NCI-H524 (cell line): ENCODE measurements around the gene CALM3.

Source experiments
- DNase-seq, 2 experiments: peaks; one replicate each; lab custom pipeline; 2025; lab: John Stamatoyannopoulos, UW

The CALM3 gene

DNA sequence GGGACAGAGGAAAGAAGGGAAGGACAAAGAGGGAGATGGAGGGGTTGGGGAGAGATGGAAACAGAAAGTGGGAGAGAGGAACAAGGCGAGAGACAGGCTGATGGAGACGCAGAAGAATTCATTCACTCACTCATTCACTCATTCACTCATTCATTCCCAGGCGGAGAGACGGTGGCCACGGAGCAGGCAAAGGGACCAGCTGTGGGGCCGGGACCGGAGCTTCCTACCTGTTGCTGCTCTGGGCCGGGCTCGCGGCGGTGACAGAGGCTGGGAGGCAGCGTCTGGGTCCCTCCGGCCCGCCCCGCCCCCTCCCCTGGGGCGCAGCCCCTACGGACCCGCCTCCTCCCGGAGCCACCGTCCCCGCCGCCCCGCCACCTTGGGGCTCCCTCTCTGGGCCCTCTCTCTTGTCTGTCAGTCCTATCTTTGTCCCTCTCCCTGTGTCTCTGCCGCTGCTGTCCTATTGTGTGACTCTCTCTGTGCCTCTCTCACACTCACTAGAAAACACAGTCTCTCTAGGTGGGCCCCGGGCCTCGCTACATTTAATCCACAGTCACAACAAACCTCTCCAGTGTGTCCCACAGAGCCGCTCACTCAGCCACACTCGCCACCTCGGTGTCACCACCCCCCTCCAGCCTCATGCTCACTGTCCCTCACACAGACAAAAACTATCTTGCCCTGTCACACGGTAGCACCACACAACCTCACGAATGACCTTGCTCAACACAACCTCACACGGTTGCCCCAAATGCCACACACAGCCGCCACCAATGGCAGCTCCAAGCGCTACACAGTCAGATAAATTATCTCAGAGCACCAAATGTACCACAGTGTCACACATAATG is 35.0 kb downstream of the CALM3 start, which contains the start of gene GNG8:
Gene GNG8, minus strand, starts transcription at position 283 of the 842 bp plus-strand sequence. CDS start 1,520 bp downstream, outside the sequence.
- no peak for DNase-seq

DNA sequence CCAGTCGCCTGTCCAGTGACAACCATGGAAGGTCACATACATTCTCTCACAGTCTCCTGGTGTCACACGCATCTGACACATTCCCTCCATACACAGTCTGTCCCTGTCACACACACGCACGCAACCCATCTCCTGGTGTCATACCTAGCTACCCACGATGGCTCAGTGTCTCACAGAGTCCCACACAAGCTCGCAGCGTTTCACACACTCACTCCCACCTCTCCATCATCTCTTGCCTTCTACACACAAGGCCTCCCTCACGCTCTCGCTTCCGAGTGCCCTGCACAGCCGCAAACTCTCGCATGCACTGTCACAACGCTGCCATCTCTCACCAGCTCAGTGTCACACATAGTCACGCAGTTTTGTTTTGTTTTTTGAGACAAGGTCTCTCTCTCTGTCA is 36.1 kb downstream of the CALM3 start:
- DNase-seq = no peak

DNA sequence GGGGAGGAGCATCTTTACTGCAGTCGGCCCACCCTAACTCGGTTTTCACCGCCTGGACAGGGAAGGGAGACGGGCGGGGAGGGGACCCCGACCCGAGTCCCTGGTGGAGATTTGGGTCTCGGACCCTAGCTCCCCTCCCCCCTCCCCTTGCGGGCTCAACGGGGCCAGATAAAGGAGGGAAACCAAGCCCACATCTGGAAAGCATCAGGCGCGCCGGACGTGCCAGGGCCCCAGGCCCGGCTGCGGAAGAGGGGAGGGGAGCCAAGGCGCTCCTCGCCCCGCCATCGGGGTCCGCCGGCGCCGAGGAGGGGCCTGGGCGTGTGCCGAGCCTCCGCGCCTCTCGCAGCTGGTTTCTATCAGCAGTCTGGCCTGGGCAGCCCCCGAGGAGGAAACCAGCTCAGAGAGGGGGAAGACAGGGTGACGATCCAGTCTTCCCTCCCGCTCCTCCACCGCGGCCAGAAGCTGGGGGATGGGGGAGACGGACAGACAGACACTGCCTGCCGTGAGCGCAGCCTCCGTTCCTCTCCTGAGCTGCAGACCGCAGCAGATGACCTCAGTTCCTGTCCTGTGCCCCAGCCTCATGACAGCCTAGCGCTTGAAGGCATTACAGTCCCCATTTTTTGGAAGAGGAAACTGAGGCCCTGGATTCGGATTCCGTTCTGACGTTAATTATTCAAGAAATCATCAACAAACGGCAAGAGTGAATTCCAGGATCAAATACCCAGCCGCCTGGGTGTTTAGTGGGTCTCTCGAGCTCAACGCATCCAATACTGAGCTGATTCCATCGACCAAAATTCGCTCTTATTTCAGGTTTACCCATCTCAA is 38.4 kb downstream of the CALM3 start:
- no peak for DNase-seq

DNA sequence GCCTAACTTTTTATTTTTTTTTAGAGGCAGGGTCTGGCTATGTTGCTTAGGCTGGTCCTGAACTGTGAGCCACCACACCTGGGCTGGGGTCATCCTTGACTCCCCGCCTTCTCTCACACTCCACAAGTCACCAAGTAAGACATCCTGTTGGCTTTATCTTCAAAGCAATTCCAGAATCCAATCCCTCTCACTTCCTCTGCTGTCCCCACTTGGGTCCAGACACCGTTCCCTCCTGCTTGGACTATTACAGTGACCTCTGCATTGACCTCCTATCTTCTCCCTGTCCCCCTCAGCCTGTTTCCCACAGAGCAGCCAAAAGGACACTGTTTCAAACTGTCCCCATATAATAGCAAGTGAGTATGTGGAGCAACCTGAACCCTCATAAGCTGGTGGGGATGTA is 39.5 kb downstream of the CALM3 start:
- no peak for DNase-seq

DNA sequence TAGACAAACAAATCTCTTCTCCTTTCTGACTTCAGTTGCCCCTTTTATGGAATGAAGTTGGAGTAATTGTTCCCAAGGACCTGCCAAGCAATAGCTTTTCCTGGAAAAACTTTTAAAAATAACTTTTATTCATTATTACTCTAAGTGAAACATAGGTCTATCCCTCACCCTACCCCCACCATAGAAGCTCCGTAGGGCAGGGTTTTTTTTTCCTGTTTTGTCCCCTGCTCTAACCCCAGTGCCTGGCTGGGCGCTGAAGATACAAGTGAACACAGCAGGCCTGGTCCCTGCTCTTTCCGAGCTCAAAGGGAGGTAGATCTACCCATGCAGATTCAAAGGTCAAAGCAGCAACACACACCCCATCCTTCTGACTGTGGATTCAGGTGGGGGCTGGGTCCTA is 43.6 kb downstream of the CALM3 start:
- DNase-seq = no peak

DNA sequence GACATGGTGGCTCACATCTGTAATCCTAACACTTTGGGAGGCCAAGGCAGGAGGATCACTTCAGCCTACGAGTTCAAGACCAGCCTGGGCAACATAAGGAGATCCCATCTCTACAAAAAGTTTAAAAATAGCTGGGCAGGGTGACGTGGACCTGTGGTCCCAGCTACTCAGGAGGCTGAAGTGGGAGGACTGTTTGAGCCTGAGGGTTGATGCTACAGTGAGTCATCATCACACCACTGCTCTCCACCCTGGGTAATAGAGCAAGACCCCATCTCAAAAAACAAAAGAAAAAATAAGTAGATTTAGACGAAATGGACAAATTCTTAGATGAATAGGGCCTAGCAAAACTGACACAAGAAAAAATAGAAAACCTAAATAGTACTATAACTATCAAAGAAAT is 45.3 kb downstream of the CALM3 start:
- DNase-seq = no peak

DNA sequence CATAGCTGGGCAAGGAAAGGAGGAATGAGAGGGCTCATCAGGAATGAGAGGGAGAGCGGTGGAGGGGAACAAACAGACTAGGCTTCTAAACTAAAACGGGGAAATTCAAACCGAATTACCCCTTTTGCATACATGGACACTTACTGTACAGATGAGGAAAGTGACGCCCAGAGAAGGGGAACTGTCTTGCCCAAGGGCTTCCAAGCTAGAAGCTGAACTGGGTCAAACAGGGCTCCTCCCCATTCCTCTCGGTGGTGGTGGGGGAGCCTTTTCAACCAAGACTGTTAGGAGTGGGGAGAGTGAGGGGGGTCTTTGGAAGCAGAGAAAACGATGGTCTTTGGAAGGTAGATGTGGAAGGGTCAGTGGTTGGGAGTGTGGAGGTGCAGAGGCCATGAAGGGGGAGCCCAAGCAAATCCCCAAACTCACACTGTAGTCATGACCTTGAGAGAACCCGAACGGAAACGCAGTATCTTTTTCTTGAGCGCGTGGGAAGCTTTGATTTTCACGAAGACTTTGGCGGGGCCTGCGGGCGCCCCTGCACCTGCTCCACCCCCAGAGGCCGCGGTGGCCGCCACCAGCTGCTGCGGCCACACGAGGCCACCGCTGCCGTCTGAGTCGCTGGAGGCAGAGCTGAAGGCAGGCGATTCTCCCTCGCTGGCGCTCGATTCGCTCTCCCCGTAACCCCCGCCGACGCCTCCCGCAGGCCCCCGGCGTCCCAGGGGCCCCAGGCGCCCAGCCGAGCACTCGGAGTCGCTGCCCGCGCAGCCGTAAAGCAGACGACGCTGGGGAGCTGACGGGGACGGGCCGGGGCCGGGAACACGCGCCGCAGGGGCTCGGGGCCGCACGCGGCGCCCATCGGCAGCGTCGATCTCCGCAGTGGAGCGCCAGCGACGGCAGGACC is 47.2 kb downstream of the CALM3 start:
- no peak for DNase-seq

DNA sequence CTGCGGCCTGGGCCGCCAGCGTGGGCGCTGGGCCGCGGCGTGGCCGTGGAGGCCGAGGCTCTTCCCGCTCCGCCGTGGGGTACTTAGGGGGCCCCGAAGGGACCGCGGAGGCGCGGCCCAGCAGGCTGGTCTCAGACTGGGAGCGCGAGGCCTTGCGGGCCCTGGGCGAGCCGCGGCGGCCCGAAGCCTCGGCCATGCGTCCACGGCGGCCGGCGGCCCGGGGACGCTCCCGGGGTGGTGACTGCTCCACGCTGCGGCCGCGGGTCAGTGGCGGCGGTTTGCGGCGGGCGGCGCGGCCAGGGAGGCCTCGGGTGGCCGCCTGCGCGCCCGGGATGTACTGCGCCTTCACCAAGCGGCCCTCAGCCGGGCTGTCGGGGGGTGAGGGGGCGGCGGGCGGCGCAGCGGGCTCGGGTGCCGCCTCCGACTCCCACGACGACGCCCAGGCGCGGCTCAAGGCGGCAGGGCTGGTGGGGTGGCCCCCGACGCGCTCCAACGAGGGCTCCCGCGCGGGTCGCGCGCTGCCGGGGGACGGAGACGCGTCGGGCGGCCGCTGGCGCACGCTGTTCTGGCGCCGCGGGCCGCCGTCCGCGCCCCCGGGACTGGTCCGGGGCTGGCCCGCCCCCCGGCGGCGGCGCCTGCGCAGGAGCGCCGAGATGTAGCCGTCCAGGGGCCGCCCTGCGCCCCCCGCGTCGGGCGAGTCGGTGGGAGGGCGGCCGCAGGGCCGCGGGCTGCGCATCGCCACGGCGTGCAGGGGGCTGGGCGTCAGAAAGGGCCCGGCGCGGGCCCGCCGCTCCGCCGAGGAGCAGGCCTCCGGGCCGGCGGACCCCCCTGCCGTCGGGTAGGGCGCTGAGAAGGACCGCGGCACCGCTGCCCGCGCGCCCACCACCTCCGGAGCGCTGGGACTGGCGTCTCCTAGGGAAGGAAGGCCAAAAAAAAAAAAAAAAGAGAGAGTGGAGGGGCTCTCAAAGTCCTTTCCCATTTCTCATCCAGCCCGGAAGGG is 48.1 kb downstream of the CALM3 start:
- no peak for DNase-seq

DNA sequence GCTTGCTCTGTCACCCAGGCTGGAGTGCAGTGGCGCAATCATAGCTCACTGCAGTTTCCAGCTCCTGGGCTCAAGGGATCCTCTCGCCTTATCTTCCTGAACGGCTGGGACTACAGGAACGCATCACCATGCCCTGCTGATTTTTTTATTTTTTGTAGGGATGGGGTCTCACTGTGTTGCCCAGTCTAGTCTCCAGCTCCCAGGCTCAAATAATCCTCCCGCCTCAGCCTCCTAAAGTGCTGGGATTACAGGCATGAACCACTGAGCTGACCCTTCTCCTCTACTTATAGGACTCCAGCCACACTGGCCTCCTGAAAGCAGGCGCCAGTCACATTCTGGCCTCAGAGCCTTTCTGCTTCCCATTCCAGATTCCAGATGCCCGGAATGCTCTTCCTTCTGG is 49.3 kb downstream of the CALM3 start:
- DNase-seq = no peak

DNA sequence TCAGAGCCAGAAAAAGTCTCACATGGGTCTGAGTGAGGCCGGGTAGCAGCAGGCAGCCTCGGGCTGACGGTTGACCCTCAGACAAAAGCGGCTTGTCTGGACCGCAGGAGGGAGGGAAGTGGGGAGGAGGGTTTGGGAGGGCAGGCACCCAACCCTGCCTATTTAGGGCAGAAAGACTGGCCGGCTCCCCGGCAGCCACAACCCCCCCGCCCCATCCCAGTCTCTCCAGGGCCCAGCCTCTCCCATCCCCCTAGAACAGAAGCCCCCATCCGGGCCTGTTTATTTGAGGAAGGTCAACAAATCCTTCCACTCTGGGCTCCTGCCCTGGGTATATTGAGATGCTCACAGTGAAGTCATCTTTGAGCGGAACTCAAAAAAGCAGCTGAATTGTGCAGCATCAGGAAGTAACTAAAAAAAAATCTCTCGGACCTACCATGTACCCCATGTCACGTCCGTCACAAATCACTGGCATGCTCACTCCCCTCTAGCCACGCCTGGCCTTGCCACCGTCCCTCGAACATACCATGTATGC is 53.6 kb downstream of the CALM3 start:
- DNase-seq = no peak

DNA sequence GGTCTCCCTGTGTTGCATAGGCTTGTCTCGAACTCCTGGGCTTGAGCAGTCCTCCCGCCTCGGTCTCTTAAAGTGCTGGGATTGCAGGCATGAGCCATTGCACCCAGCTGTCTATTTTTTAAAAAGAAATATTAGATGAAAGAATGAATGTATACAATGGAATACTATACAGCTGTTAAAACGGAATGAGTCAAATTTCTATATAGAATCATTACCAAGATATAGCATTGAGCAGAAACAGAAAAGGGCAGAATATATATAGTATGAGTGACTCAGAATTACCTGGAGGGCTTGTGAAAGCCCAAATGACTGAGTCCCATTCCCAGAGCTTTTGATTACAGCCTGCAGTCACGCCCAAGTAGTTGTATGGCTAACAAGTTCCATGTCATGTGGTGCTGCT is 55.4 kb downstream of the CALM3 start:
- DNase-seq = no peak

DNA sequence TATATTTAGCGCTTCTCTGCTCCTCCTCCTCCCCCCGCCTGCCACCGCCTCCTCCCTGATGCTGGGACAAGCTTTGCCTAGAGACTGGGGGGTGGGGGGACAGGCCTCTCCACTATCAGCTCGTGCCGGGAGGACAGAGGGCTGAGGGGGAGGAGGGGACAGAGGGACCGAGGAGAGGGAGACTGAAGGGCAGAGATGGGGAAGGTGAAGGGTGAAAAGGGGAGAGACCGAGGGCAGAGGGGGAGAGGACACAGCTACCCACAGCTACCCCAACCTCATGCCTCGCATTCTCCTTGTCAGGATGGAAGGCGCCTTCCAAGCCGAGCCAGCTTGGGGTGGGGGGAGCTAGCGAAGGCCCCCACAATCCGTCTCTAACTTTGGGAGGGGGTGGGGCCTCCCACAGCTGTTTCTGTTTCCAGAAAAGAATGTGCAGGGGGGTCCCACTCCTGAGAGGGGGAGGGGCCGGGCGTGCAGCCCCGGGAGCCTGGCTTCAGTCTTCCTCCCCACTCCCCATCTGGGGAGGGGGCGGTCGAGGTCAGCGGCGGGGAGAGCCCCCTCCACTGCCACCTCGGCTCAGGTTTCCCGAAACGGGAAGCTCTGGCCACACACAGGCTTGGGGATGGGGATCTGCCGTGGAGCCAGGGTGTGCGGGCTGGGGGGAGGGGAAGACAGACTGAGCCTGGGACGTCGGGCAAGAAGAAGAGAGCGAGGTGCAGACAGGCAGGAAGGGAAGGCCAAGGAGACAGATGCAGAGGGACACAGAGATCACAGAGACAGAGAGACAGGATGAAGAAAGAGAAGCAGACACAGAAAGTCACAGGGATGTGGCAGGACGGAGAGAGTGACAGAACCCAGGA is 58.2 kb downstream of the CALM3 start:
- peak in 1 of 2 experiments; percentile 24 for DNase-seq

DNA sequence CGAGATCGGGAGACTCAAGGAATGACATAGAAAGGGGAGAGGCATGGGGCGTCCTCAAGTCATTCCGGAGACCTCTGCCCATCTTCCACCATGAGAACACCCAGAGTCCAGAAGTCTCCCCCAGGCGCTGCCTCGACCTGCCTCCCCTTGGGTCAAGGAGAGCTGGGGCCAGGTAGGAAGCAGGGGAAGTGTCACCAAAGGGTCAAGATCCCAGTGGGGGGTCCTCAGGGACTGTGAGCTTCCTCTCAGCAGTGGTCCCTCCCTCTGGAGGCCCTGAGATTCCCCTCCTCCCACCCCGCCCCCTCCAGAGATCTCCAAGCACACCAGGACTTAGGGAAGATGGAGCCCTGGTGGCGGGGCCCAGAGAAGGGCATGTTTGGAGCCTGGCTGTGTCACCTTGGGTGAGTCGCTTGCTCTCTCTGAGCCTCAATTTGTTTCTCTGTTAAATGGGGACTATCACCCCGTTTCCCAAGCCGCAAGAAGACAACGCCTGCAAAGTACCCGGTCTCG is 58.9 kb downstream of the CALM3 start:
- peak; percentile 20 to 22 for DNase-seq
